Measurements from ENCODE around the gene ERMP1.

- no peak for TF ChIP-seq EP300 (IDR thresholded peaks at IDR 0.05)
- no peak for TF ChIP-seq CTCF (IDR thresholded peaks at IDR 0.05)
- no peak for TF ChIP-seq POLR2AphosphoS5 (IDR thresholded peaks at IDR 0.05)
Observed at GRCh38 chr9:5749306-5749705, 83.6 kb downstream of the ERMP1 start.
